ENCODE data around the gene UBAC2. TPM values are rescaled to one million over a fixed set of nuclear protein-coding genes. Genes with fewer than 3 reads are reported as not detected.
A peak's percentile ranks its signal among the peaks of the same experiment; 100 is the strongest.
"Not testable (repeated sequence)": the region's sequence is repeated elsewhere in the genome, so short reads cannot be mapped to it uniquely, and the experiment has no call there.

UBAC2 gene
- total and polyA plus RNA-seq, 2 experiments from 2014 or later, result 71.2 to 130 TPM

- Histone ChIP-seq H3K9me3 (ENCODE audit: low read depth) (no peaks in the 10 kb centered on the region), H3K4me1 (ENCODE audit: low read depth) (peaks cover 10% of the 10 kb centered on the region), H3K4me3 (no peak overlapping the region), H3K36me3 (no peaks in the 10 kb centered on the region), H3K27me3 (no peaks in the 10 kb centered on the region), H3K27ac (no peak overlapping the region)
- DNase-seq (ENCODE audit: low read depth in 1 of 2, low spot score in 1 of 2), result no peak
- TF ChIP-seq, protein P1, sequence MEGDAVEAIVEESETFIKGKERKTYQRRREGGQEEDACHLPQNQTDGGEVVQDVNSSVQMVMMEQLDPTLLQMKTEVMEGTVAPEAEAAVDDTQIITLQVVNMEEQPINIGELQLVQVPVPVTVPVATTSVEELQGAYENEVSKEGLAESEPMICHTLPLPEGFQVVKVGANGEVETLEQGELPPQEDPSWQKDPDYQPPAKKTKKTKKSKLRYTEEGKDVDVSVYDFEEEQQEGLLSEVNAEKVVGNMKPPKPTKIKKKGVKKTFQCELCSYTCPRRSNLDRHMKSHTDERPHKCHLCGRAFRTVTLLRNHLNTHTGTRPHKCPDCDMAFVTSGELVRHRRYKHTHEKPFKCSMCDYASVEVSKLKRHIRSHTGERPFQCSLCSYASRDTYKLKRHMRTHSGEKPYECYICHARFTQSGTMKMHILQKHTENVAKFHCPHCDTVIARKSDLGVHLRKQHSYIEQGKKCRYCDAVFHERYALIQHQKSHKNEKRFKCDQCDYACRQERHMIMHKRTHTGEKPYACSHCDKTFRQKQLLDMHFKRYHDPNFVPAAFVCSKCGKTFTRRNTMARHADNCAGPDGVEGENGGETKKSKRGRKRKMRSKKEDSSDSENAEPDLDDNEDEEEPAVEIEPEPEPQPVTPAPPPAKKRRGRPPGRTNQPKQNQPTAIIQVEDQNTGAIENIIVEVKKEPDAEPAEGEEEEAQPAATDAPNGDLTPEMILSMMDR (IDR thresholded peaks at IDR 0.05; ENCODE audit: low read depth, low read length), result no peak
These were observed 26.8 kb downstream of the UBAC2 start for GRCh38 chr13:99227331-99227900.

- no peak overlapping the region for H3K27ac ChIP-seq
These were observed 27.4 kb downstream of the UBAC2 start for GRCh38 chr13:99227909-99228688.

DNA sequence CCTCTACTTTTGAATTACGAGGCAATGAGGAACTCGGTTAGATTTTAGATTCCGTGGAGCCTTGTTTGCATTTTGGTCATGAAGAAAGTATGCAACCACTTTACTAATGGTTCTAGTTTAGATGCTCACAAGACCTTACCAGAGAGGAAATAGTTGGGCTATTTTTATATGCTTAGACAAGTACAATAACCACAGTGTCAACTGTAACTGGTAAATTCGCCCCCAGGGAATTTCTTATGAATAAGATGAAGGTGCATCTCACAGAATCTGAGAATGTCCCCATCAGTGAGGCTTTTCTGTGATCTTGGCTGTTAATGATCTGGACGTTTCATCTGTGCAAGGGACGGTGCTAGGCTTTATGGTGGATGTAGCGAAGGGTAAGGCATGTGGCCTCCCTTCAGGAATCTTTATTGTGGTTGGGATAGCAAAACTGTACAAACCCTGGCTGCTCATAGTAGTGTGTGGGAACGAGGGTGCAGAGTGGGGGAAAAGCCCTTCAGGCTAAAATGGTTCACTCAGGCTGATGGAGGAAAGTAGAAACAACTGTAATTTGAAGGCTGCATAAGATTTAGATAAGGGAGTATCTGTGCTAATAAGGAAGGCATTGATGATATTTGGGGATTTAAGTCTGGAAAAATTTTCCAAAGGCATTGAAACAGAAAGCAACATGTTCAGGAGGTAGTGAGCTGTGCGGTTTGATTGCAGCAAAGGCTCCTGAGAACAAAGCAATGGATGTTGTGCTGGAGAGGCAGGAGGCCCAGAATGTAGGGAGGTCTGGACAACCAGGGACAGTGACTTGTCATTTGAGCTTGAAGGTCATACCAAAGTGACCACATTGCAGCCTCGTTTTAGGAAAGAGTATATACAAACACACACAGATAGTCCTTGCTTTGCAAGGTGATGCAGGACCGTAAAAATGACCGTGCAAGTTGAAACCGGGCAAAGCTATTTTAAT lies 28.4 kb downstream of the UBAC2 start:
- no peak for DNase-seq (ENCODE audit: low read depth in 1 of 2, low spot score in 1 of 2)
- Histone ChIP-seq H3K4me3 (no peak overlapping the region), H3K27me3 (no peaks in the 10 kb centered on the region), H3K4me1 (ENCODE audit: low read depth) (peaks cover 10% of the 10 kb centered on the region), H3K36me3 (no peaks in the 10 kb centered on the region), H3K9me3 (ENCODE audit: low read depth) (no peaks in the 10 kb centered on the region), H3K27ac (peak overlapping the region; percentile 61)
- TF ChIP-seq, protein P1 (IDR thresholded peaks at IDR 0.05; ENCODE audit: low read depth, low read length), result no peak

More at GRCh38 chr13:99227909-99228688, 27.4 kb downstream of the UBAC2 start:
- Histone ChIP-seq H3K36me3 (no peaks in the 10 kb centered on the region), H3K4me1 (ENCODE audit: low read depth) (peaks cover 10% of the 10 kb centered on the region), H3K27me3 (no peaks in the 10 kb centered on the region), H3K9me3 (ENCODE audit: low read depth) (no peaks in the 10 kb centered on the region), H3K4me3 (no peak overlapping the region)
- DNase-seq (ENCODE audit: low read depth in 1 of 2, low spot score in 1 of 2), result no peak
- TF ChIP-seq, protein P1 (IDR thresholded peaks at IDR 0.05; ENCODE audit: low read depth, low read length), result no peak

GRCh38 chr13:99230588-99230987 lies 29.9 kb downstream of the UBAC2 start:
- H3K9me3 ChIP-seq (ENCODE audit: low read depth); DNase-seq (ENCODE audit: low read depth in 1 of 2, low spot score in 1 of 2); H3K27me3 ChIP-seq; H3K4me3 ChIP-seq; H3K27ac ChIP-seq; H3K4me1 ChIP-seq (ENCODE audit: low read depth); H3K36me3 ChIP-seq: not testable (repeated sequence)

DNA sequence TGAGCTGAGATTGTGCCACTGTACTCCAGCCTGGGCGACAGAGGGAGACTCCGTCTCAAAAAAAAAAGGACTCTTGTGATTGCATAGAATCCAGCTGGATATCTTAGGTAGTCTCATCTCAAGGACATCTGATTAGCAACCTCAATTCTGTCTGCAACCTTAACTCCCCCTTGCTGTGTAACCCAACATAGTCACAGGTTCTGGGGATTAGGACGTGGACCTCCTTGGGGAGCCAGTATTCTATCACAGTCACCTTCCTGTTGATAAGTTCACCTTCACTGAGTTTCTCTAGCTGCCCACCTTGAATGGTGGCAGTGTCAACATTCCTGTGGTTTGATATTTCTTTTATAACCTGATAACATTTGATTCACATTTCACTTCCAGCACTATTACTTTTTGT lies 30.3 kb downstream of the UBAC2 start:
- H3K9me3 ChIP-seq (ENCODE audit: low read depth), result no peaks in the 10 kb centered on the region
- H3K4me3 ChIP-seq, result no peak overlapping the region
- H3K27me3 ChIP-seq, result no peaks in the 10 kb centered on the region
- peaks cover 10% of the 10 kb centered on the region for H3K4me1 ChIP-seq (ENCODE audit: low read depth)
- H3K27ac ChIP-seq, result no peak overlapping the region
- no peak for DNase-seq (ENCODE audit: low read depth in 1 of 2, low spot score in 1 of 2)
- TF ChIP-seq, protein P1 (IDR thresholded peaks at IDR 0.05; ENCODE audit: low read depth, low read length), result no peak
- H3K36me3 ChIP-seq, result no peaks in the 10 kb centered on the region
